ENCODE results near the gene PARS2.

DNA sequence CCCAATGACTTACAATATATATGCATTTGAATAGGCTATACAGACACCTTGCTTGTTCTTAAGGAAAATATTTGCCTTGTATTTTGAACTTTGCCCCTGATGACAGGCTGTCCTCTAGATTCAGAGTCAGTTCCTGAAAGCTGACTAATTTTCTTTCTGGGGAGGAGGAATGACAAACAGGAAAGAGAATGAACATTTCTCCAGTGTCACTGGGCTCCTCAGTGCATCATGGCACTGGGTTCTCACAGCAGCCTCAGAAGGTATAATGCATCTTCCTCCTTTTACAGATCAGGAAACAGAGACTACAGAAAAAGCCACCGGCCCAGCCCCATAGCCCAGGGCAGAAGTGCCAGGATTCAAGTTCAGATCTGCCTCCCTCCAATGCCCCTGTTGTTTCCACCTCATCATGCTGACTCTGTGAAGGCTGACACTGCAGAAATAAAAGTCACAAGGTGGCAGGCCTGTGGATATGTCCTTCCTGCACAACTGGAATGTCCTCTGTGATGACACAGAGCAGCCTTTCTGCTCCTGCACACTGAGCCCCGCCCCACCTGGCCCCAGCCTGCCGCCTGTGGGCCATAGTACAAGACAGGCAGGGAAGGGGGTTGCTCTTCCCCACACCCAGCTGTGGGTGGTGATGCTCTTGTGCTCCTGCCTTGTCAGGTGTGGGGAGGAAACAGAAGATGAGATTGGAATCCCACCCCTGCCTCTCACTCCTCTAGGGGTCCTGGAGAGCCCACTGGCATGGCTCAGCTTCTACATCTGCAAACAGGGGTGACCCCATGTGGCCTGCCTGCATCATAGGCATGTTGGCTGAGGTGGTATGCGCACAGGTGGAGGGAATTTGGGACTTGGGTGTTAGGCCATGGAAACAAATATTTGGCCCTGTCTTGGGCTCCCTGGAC lies 30.4 kb upstream of the PARS2 start:
- no peak for TF ChIP-seq CTCF (IDR thresholded peaks at IDR 0.05)
- no peak for TF ChIP-seq POLR2A (IDR thresholded peaks at IDR 0.05)
- TF ChIP-seq POLR2AphosphoS5 (IDR thresholded peaks at IDR 0.05) = peak in 1 of 3 donors; percentile 29

Data from breast epithelium (tissue), 3 donors.